DMS114 treated with DMSO at 0.1 percent for 48 hours (cell line): Measurements from ENCODE around the gene TANC1.
"Not testable (repeated sequence)": the region's sequence is repeated elsewhere in the genome, so short reads cannot be mapped to it uniquely, and the experiment has no call there.

Source experiments
- DNase-seq: peaks from one replicate; lab custom pipeline; 2025; ENCODE audit not compliant: unreplicated experiment; lab: John Stamatoyannopoulos, UW

TANC1 gene

GRCh38 chr2:159134979-159135378 is 166.5 kb downstream of the TANC1 start:
- no peak for DNase-seq

GRCh38 chr2:159136391-159136790 is 168.0 kb downstream of the TANC1 start:
- DNase-seq = no peak

DNA sequence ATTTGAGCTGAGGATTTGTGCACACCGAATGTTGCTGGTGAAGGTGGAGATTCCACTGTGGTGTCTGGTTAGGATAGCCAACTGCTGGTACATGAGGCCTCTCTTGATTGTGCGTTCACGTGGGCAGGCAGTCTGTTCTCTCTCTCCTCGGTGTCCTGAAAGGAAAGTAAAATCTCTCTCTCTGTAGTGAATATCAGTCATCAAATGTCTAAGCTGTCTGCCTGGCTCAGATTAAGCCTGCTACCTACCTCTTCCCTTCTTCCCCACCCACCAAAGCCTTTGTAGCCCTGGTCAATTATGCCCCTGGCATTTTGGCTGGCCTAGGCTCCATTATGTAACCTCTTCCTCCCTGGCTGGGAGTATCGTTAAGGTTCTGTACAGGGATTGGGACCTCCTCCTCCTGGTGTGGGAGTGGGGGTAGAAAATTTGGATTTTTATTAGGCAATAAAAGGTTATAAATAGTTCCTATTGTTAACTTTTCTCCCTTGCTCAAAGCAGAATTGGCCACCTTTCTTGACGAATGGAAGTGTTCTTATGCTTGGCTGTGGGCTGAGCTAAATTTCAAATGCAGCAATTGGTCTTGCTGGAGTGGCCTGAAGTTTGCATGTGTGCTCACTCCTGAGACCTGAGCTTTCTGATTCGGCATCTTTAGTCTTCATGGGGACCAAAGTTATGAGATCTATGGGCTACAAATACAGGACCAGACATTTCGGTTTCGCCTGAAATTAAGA is 169.2 kb downstream of the TANC1 start:
- no peak for DNase-seq

DNA sequence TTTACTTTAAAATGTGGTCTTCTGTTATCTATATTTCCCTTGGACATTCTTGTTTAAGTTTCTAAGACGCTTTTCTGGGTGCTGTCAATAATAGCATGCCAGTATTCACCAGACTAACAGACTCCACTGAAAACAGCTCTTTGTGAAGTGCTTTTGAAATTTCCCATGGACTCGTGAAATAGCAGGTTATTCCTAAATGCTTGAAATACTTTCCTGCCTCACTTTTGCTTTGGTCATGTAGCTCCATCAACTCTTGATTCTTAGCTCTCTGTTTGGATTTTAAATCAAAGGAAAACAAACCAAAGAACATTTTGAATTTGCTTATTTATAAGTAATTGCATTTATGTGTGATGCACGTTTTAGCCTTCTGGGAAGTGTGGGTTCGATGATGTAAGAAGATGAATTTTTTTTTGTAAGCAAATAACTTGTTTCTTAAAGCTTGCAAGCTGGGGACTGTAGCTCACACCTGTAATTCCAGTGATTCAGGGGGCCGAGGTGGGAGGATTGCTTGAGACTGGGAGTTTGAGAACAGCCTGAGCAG is 170.3 kb downstream of the TANC1 start:
- DNase-seq = no peak

- DNase-seq = no peak
Observed at GRCh38 chr2:159139216-159139933, 170.9 kb downstream of the TANC1 start.

DNA sequence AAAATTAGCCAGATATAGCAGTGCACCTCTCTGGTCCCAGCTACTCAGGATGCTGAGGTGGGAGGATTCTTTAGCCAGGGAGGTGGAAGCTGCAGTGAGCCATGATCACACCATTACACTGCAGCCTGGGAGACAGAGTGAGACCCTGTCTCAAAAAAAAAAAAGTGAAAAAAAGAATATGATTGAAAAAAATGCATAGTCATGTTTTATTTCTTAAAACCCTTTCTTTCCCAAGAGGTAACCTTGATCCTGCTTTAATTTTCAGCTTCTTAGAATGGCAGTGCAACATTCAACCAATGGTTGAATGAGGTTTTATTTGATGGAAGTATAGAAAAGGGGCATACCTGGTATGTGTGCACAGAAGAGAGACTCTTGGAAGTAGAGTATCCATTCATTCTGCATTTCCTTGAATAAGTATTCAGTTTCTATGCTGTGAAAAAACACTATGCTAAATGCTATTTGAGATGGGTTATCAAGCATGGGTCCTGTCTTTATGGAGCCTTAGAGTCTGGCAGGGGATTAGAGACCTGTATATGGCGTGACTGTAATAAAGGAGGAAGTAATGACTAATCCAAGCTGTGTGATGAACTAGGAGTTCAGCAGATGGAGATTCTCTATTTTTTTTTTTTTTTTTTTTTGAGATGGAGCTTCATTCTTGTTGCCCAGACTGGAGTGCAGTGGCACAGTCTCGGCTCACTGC is 171.8 kb downstream of the TANC1 start:
- no peak for DNase-seq

GRCh38 chr2:159140821-159141220 is 172.4 kb downstream of the TANC1 start:
- not testable (repeated sequence) for DNase-seq

- DNase-seq = no peak
Observed at GRCh38 chr2:159144776-159145614, 176.6 kb downstream of the TANC1 start.

DNA sequence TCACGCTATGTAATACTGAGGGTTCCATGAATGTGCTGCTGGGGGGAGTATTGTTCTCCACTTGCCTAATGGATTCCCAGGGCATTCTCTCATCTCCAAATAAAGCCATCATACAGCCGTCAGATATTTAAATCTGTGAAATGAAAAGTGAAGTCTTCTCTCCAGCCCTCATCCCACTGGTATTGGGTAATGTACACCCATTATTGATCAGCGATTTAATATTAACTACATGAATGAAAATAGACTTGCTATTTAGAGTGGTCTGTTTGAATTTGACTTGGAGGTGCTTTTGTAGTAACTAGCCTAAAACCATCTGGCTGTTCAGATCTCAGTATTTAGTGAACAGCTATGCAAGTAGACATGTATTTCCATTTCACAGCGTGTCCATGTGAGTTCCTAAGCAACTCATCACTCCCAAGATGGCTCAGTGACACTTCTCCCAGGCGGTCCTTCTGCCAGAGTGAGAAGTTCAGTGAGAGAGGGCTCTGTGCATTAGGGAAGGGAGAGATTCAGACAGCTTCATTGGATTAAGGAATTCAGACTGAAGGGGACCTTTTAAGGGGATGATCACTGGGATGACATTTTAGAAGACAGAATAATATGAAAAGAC is 177.4 kb downstream of the TANC1 start:
- no peak for DNase-seq

- DNase-seq = no peak
Observed at GRCh38 chr2:159146996-159147666, 178.7 kb downstream of the TANC1 start.

GRCh38 chr2:159147690-159148089 is 179.2 kb downstream of the TANC1 start:
- DNase-seq = no peak

GRCh38 chr2:159148901-159149300 is 180.5 kb downstream of the TANC1 start:
- DNase-seq = no peak

DNA sequence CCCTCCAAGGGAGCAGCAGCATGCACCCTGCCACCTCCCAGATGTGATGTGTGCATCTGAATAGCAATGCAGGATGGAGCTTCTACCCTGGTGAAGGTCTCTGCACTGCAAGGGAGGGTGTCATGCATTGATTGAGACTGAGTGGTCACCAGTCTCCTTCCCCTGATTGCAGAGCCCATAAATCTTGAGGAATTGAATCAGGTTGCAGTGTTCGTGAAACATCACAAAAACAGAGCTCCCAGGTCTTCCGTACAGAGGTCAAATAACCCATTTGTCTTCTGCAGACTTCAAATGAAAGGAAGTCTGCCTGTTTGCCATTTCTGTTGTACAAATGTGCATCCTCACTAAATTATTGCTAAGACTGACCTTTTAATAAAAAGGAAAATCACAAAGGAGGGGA is 181.3 kb downstream of the TANC1 start:
- DNase-seq = no peak

- DNase-seq = no peak
Observed at GRCh38 chr2:159150280-159150746, 181.9 kb downstream of the TANC1 start.

- no peak for DNase-seq
Observed at GRCh38 chr2:159151198-159152127, 183.0 kb downstream of the TANC1 start.

DNA sequence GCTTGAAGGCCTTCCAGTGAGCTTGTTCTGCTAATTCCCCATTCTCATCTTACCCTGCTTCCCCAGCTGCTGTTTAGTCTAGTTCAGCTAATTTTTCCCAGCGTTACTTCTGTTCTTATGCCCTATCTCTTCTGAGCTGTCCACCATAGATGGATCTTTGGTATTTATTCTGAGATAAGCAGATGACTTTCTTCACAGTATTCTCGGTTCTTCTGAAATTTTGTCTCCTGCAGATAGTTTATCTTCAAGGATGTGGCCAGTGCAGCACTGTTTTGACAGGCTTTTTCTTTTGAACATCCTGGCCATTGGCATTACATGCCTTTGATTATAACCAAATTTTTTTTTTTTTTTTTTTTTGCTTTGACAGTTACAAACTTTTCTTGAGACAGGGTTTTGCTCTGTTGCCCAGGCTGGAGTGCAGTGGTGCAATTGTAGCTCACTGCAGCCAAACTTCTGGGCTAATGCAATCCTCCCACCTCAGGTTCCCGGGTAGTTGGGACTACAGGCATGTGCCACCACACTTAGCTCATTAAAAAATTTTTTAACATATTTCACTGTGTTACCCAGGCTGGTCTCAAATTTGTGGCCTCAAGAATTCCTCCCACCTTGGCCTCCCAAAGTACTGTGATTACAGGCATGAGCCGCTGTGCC is 183.8 kb downstream of the TANC1 start:
- no peak for DNase-seq

DNA sequence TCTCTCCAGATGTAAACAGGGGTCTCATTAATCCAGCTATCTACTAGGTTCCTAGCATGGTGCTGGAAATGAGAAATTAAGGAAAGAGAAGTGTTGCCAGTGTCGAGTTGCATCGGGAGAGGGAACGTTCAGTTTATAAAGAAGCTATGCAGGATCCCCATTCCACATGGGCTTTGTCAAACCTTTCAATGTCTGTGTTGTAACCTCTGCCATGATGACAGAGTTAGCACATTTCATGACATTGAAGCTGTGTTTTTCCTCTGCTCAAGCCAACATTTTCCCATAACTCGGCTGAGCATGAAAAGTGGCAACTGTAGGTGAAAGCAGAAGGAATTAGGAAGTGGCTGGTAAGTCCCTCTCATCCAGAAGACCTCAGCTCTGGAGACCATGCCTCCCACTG is 184.6 kb downstream of the TANC1 start:
- DNase-seq = no peak

GRCh38 chr2:159153463-159153862 is 185.0 kb downstream of the TANC1 start:
- no peak for DNase-seq
